ENCODE data around the gene MARS1.
"Not testable (repeated sequence)": the region's sequence is repeated elsewhere in the genome, so short reads cannot be mapped to it uniquely, and the experiment has no call there.

The MARS1 gene

GRCh38 chr12:57497223-57498131 lies 9.6 kb downstream of the MARS1 start:
- no peak for DNase-seq

GRCh38 chr12:57498132-57498502 lies 10.2 kb downstream of the MARS1 start:
- no peak for DNase-seq

GRCh38 chr12:57498571-57498970 lies 10.7 kb downstream of the MARS1 start:
- no peak for DNase-seq

- no peak for DNase-seq
These were observed 12.3 kb downstream of the MARS1 start for GRCh38 chr12:57500213-57500612.

- DNase-seq = not testable (repeated sequence)
These were observed 14.6 kb downstream of the MARS1 start for GRCh38 chr12:57502311-57502969.

GRCh38 chr12:57506541-57506940 lies 18.7 kb downstream of the MARS1 start:
- DNase-seq = not testable (repeated sequence)

- not testable (repeated sequence) for DNase-seq
These were observed 19.9 kb downstream of the MARS1 start for GRCh38 chr12:57507796-57508195.

GRCh38 chr12:57511161-57511560 lies 23.3 kb downstream of the MARS1 start:
- DNase-seq = no peak

GRCh38 chr12:57511588-57512325 lies 23.9 kb downstream of the MARS1 start:
- DNase-seq = no peak

- no peak for DNase-seq
These were observed 24.8 kb downstream of the MARS1 start for GRCh38 chr12:57512665-57513064.

- no peak for DNase-seq
These were observed 25.4 kb downstream of the MARS1 start for GRCh38 chr12:57513266-57513665.

GRCh38 chr12:57513677-57514076 lies 25.8 kb downstream of the MARS1 start:
- not testable (repeated sequence) for DNase-seq

GRCh38 chr12:57514246-57514645 lies 26.4 kb downstream of the MARS1 start:
- DNase-seq = not testable (repeated sequence)

GRCh38 chr12:57514720-57515407 lies 27.0 kb downstream of the MARS1 start:
- DNase-seq = no peak

GRCh38 chr12:57515408-57515933 lies 27.6 kb downstream of the MARS1 start:
- no peak for DNase-seq

GRCh38 chr12:57515934-57516541 lies 28.2 kb downstream of the MARS1 start:
- no peak for DNase-seq

- no peak for DNase-seq
These were observed 28.8 kb downstream of the MARS1 start for GRCh38 chr12:57516617-57517153.

- no peak for DNase-seq
These were observed 29.3 kb downstream of the MARS1 start for GRCh38 chr12:57517187-57517586.

- not testable (repeated sequence) for DNase-seq
These were observed 29.9 kb downstream of the MARS1 start for GRCh38 chr12:57517718-57518117.

- no peak for DNase-seq
These were observed 30.5 kb downstream of the MARS1 start for GRCh38 chr12:57518176-57518919.
